OCI-M2 (cell line): ENCODE data around the gene MDN1.

Experiments used
- DNase-seq: peaks from one replicate; lab custom pipeline; 2025; ENCODE audit not compliant: unreplicated experiment; lab: John Stamatoyannopoulos, UW

MDN1 gene

GRCh38 chr6:89605861-89606260, 213.7 kb downstream of the MDN1 start:
- DNase-seq: no peak

DNA sequence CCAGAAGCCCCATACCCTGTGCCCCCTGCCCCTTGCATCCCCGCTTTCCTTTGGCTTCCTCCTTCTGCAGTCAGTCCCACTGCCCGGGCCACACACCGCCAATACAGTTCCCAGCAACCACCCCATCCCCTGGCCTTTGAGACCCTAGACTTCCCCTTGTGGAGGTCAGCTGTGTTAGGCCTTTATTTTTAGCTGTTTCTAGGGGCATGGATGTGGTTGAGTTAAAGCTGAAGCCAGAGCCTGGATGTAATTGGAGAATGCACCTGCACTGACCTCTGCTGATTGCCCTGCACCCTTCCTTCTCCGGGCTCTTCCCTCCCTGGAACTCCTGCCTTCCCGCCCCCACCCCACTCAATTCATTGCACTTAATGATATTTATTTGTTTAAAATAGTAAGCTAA, 214.9 kb downstream of the MDN1 start:
- no peak for DNase-seq

- no peak for DNase-seq
Measured at GRCh38 chr6:89602166-89602565, 217.4 kb downstream of the MDN1 start.

DNA sequence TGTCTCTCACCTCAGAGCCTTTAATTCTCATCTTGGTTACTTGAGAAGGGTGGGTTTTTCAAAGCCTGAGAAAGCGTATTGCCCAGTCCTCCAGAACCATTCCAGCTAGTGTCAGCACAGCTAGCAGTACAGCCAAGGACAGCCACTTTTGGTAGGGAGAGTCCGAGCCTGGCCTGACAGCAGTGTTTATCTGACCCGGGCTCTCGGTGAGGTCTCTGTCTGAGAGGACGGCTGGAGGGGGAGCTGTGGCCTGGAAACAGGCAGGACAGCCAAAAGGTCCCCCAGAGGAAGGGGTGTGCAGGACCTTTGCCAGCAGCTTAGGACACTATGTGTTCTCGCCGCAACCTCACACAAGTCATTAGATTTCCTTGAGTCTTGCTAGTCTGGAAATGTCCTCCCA, 219.9 kb downstream of the MDN1 start:
- no peak for DNase-seq

DNA sequence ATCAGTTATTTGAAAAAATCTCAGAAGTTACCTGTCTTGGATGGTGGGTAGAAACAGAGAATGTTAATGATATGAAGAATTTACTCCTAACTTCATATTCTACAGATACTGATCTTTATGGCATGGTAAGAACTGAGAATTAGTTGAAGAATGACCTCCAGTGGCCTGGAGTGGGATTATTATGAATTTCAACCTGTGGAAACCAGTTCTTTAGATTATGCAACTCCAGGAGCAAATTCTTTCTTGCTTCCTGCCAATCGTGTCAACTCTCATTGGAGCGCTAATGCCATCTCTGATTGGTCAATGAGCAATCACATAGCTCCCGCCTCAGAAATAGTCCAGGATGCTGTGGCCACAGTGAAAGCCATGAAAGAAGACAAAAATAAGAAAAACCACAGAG, 221.6 kb downstream of the MDN1 start:
- DNase-seq: no peak

GRCh38 chr6:89597372-89597771, 222.2 kb downstream of the MDN1 start:
- DNase-seq: no peak

DNA sequence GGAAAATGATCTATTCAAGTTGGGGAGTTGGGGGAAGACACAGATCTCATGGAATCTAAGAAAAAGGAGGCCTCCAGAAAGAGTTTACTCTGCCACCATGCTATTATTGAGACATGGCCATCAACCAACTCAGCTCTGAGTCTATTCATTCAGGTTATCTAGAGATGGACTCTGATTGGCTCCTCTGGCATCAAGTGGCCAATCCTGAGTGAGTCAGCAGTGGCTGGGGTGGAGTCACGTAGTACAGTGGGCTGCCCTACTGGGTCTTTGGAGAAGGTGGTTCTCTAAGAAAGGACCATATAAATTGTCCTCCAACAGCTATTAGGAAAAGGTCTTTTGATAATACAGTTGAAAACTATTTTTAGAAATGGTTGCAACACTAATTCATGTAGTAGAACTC, 223.1 kb downstream of the MDN1 start:
- DNase-seq: no peak

DNA sequence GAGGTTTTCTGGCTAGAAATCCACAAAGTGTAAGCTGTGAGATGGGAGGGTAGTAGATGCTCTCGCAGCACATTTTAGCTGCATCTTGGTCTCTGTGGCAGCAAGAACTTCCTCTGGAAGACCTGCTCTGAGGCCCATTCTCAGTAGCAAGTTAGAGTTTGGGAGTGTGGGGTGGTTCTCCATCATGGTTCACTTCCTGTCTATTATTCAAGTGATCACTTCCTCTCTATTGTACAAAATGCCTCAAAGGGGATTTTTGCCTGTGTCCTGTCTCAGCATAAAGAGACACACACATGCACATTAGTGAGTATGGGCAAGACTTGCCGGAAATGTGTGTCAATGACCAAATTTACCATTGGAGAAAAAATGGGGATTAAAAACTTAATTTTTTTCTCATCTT, 223.5 kb downstream of the MDN1 start:
- DNase-seq: no peak
